HG03139 (cell line): ENCODE results near the gene PEX14.

Source experiments
- ATAC-seq: cut with Tn5 transposase; IDR thresholded peaks from one replicate; pipeline ENCODE4 v1.9.1; 2021; ENCODE audit not compliant: unreplicated experiment

PEX14 gene

GRCh38 chr1:10538646-10539355 is 64.1 kb downstream of the PEX14 start:
- no peak for ATAC-seq

- ATAC-seq: no peak
Observed at GRCh38 chr1:10539411-10540043, 64.8 kb downstream of the PEX14 start.

- no peak for ATAC-seq
Observed at GRCh38 chr1:10540277-10541005, 65.7 kb downstream of the PEX14 start.

- ATAC-seq: no peak
Observed at GRCh38 chr1:10541286-10541685, 66.5 kb downstream of the PEX14 start.

- ATAC-seq: no peak
Observed at GRCh38 chr1:10544239-10544638, 69.5 kb downstream of the PEX14 start.

- ATAC-seq: no peak
Observed at GRCh38 chr1:10546896-10547295, 72.1 kb downstream of the PEX14 start.

GRCh38 chr1:10549904-10550664 is 75.3 kb downstream of the PEX14 start:
- ATAC-seq: no peak

- ATAC-seq: no peak
Observed at GRCh38 chr1:10553118-10553517, 78.4 kb downstream of the PEX14 start.

- no peak for ATAC-seq
Observed at GRCh38 chr1:10555635-10556429, 81.1 kb downstream of the PEX14 start.

GRCh38 chr1:10556430-10557005 is 81.8 kb downstream of the PEX14 start:
- ATAC-seq: no peak

- no peak for ATAC-seq
Observed at GRCh38 chr1:10557714-10558113, 83.0 kb downstream of the PEX14 start.

GRCh38 chr1:10559386-10559785 is 84.6 kb downstream of the PEX14 start:
- no peak for ATAC-seq

- no peak for ATAC-seq
Observed at GRCh38 chr1:10561497-10561896, 86.7 kb downstream of the PEX14 start.

- ATAC-seq: no peak
Observed at GRCh38 chr1:10561955-10562354, 87.2 kb downstream of the PEX14 start.

GRCh38 chr1:10564063-10564462 is 89.3 kb downstream of the PEX14 start:
- ATAC-seq: no peak

GRCh38 chr1:10569531-10569930 is 94.8 kb downstream of the PEX14 start:
- ATAC-seq: no peak

GRCh38 chr1:10575616-10576015 is 100.9 kb downstream of the PEX14 start:
- no peak for ATAC-seq

GRCh38 chr1:10578070-10578469 is 103.3 kb downstream of the PEX14 start:
- no peak for ATAC-seq

- ATAC-seq: no peak
Observed at GRCh38 chr1:10583641-10584040, 108.9 kb downstream of the PEX14 start.

GRCh38 chr1:10585242-10585641 is 110.5 kb downstream of the PEX14 start:
- no peak for ATAC-seq
